ENCODE results near the gene HSPH1.

The HSPH1 gene

GRCh38 chr13:31133621-31134020, 28.1 kb downstream of the HSPH1 start:
- Histone ChIP-seq H2AFZ (ENCODE audit: low read length, unreplicated experiment) (no peak overlapping the region), H3K4me1 (ENCODE audit: control insufficient read depth, insufficient read depth, low read length, unreplicated experiment) (no peaks in the 10 kb centered on the region), H3K27me3 (ENCODE audit: insufficient read depth, low read length) (peaks cover 17% of the 10 kb centered on the region; the same call in 1 of the 2 replicates), H3K36me3 (ENCODE audit: insufficient read depth, low read length) (peaks cover 18% of the 10 kb centered on the region), H3K27ac (ENCODE audit: low read depth, low read length) (no peak overlapping the region), H3K79me2 (ENCODE audit: control insufficient read depth, insufficient read depth, low read length, unreplicated experiment) (no peaks in the 10 kb centered on the region), H3K4me3 (ENCODE audit: low read depth, low read length) (no peak overlapping the region)

- Histone ChIP-seq H2AFZ (ENCODE audit: low read length, unreplicated experiment) (no peak overlapping the region), H3K4me3 (ENCODE audit: low read depth, low read length) (no peak overlapping the region), H3K79me2 (ENCODE audit: control insufficient read depth, insufficient read depth, low read length, unreplicated experiment) (no peaks in the 10 kb centered on the region), H3K4me1 (ENCODE audit: control insufficient read depth, insufficient read depth, low read length, unreplicated experiment) (no peaks in the 10 kb centered on the region), H3K27me3 (ENCODE audit: insufficient read depth, low read length) (peaks cover 37% of the 10 kb centered on the region), H3K36me3 (ENCODE audit: insufficient read depth, low read length) (peaks cover 2% of the 10 kb centered on the region; the same call in 1 of the 2 replicates), H3K27ac (ENCODE audit: low read depth, low read length) (no peak overlapping the region)
Measured at GRCh38 chr13:31131470-31131961, 30.2 kb downstream of the HSPH1 start.

GRCh38 chr13:31129419-31129818, 32.3 kb downstream of the HSPH1 start:
- Histone ChIP-seq H2AFZ (ENCODE audit: low read length, unreplicated experiment) (no peak overlapping the region), H3K27me3 (ENCODE audit: insufficient read depth, low read length) (peaks cover 57% of the 10 kb centered on the region), H3K4me1 (ENCODE audit: control insufficient read depth, insufficient read depth, low read length, unreplicated experiment) (no peaks in the 10 kb centered on the region), H3K79me2 (ENCODE audit: control insufficient read depth, insufficient read depth, low read length, unreplicated experiment) (no peaks in the 10 kb centered on the region), H3K27ac (ENCODE audit: low read depth, low read length) (no peak overlapping the region), H3K4me3 (ENCODE audit: low read depth, low read length) (no peak overlapping the region), H3K36me3 (ENCODE audit: insufficient read depth, low read length) (no peaks in the 10 kb centered on the region)

GRCh38 chr13:31124204-31124603, 37.5 kb downstream of the HSPH1 start:
- Histone ChIP-seq H3K27me3 (ENCODE audit: insufficient read depth, low read length) (peaks cover 94% of the 10 kb centered on the region), H2AFZ (ENCODE audit: low read length, unreplicated experiment) (no peak overlapping the region), H3K79me2 (ENCODE audit: control insufficient read depth, insufficient read depth, low read length, unreplicated experiment) (no peaks in the 10 kb centered on the region), H3K36me3 (ENCODE audit: insufficient read depth, low read length) (no peaks in the 10 kb centered on the region), H3K27ac (ENCODE audit: low read depth, low read length) (no peak overlapping the region), H3K4me1 (ENCODE audit: control insufficient read depth, insufficient read depth, low read length, unreplicated experiment) (no peaks in the 10 kb centered on the region), H3K4me3 (ENCODE audit: low read depth, low read length) (no peak overlapping the region)

GRCh38 chr13:31122544-31123260, 39.0 kb downstream of the HSPH1 start:
- H3K27me3 ChIP-seq (ENCODE audit: insufficient read depth, low read length), result peaks cover 95% of the 10 kb centered on the region
- H3K4me3 ChIP-seq (ENCODE audit: low read depth, low read length), result no peak overlapping the region
- H3K4me1 ChIP-seq (ENCODE audit: control insufficient read depth, insufficient read depth, low read length, unreplicated experiment), result no peaks in the 10 kb centered on the region
- H2AFZ ChIP-seq (ENCODE audit: low read length, unreplicated experiment), result no peak overlapping the region
- H3K27ac ChIP-seq (ENCODE audit: low read depth, low read length), result no peak overlapping the region
- no peaks in the 10 kb centered on the region for H3K79me2 ChIP-seq (ENCODE audit: control insufficient read depth, insufficient read depth, low read length, unreplicated experiment)
- no peaks in the 10 kb centered on the region for H3K36me3 ChIP-seq (ENCODE audit: insufficient read depth, low read length)

- no peak overlapping the region for H3K27ac ChIP-seq (ENCODE audit: low read depth, low read length)
- H3K79me2 ChIP-seq (ENCODE audit: control insufficient read depth, insufficient read depth, low read length, unreplicated experiment), result no peaks in the 10 kb centered on the region
- peaks cover 96% of the 10 kb centered on the region for H3K27me3 ChIP-seq (ENCODE audit: insufficient read depth, low read length)
- no peaks in the 10 kb centered on the region for H3K4me1 ChIP-seq (ENCODE audit: control insufficient read depth, insufficient read depth, low read length, unreplicated experiment)
- no peaks in the 10 kb centered on the region for H3K36me3 ChIP-seq (ENCODE audit: insufficient read depth, low read length)
- H2AFZ ChIP-seq (ENCODE audit: low read length, unreplicated experiment), result no peak overlapping the region
- H3K4me3 ChIP-seq (ENCODE audit: low read depth, low read length), result no peak overlapping the region
Measured at GRCh38 chr13:31122143-31122542, 39.6 kb downstream of the HSPH1 start.

GRCh38 chr13:31121379-31122140, 40.1 kb downstream of the HSPH1 start:
- Histone ChIP-seq H3K27me3 (ENCODE audit: insufficient read depth, low read length) (peaks cover 96% of the 10 kb centered on the region), H3K4me1 (ENCODE audit: control insufficient read depth, insufficient read depth, low read length, unreplicated experiment) (no peaks in the 10 kb centered on the region)

GRCh38 chr13:31119966-31120700, 41.6 kb downstream of the HSPH1 start:
- Histone ChIP-seq H3K4me1 (ENCODE audit: control insufficient read depth, insufficient read depth, low read length, unreplicated experiment) (no peaks in the 10 kb centered on the region), H3K36me3 (ENCODE audit: insufficient read depth, low read length) (no peaks in the 10 kb centered on the region), H3K27ac (ENCODE audit: low read depth, low read length) (no peak overlapping the region), H3K4me3 (ENCODE audit: low read depth, low read length) (no peak overlapping the region), H2AFZ (ENCODE audit: low read length, unreplicated experiment) (no peak overlapping the region), H3K27me3 (ENCODE audit: insufficient read depth, low read length) (peaks cover 97% of the 10 kb centered on the region), H3K79me2 (ENCODE audit: control insufficient read depth, insufficient read depth, low read length, unreplicated experiment) (no peaks in the 10 kb centered on the region)

More at GRCh38 chr13:31121379-31122140, 40.1 kb downstream of the HSPH1 start:
- no peak overlapping the region for H3K4me3 ChIP-seq (ENCODE audit: low read depth, low read length)
- H2AFZ ChIP-seq (ENCODE audit: low read length, unreplicated experiment), result no peak overlapping the region
- H3K79me2 ChIP-seq (ENCODE audit: control insufficient read depth, insufficient read depth, low read length, unreplicated experiment), result no peaks in the 10 kb centered on the region
- H3K36me3 ChIP-seq (ENCODE audit: insufficient read depth, low read length), result no peaks in the 10 kb centered on the region
- no peak overlapping the region for H3K27ac ChIP-seq (ENCODE audit: low read depth, low read length)

- H3K4me3 ChIP-seq (ENCODE audit: low read depth, low read length), result no peak overlapping the region
- H3K4me1 ChIP-seq (ENCODE audit: control insufficient read depth, insufficient read depth, low read length, unreplicated experiment), result no peaks in the 10 kb centered on the region
Measured at GRCh38 chr13:31119526-31119925, 42.2 kb downstream of the HSPH1 start.

GRCh38 chr13:31116224-31116623, 45.5 kb downstream of the HSPH1 start:
- Histone ChIP-seq H3K79me2 (ENCODE audit: control insufficient read depth, insufficient read depth, low read length, unreplicated experiment) (no peaks in the 10 kb centered on the region), H3K36me3 (ENCODE audit: insufficient read depth, low read length) (no peaks in the 10 kb centered on the region), H3K27me3 (ENCODE audit: insufficient read depth, low read length) (peaks cover 91% of the 10 kb centered on the region), H2AFZ (ENCODE audit: low read length, unreplicated experiment) (no peak overlapping the region), H3K27ac (ENCODE audit: low read depth, low read length) (no peak overlapping the region), H3K4me1 (ENCODE audit: control insufficient read depth, insufficient read depth, low read length, unreplicated experiment) (no peaks in the 10 kb centered on the region), H3K4me3 (ENCODE audit: low read depth, low read length) (no peak overlapping the region)

More at GRCh38 chr13:31119526-31119925, 42.2 kb downstream of the HSPH1 start:
- H3K27ac ChIP-seq (ENCODE audit: low read depth, low read length), result no peak overlapping the region
- H3K27me3 ChIP-seq (ENCODE audit: insufficient read depth, low read length), result peaks cover 97% of the 10 kb centered on the region
- H2AFZ ChIP-seq (ENCODE audit: low read length, unreplicated experiment), result no peak overlapping the region
- no peaks in the 10 kb centered on the region for H3K36me3 ChIP-seq (ENCODE audit: insufficient read depth, low read length)
- no peaks in the 10 kb centered on the region for H3K79me2 ChIP-seq (ENCODE audit: control insufficient read depth, insufficient read depth, low read length, unreplicated experiment)
